GM21390 (cell line): ENCODE data around the gene TXNL4A.
"Not testable (repeated sequence)": the region's sequence is repeated elsewhere in the genome, so short reads cannot be mapped to it uniquely, and the experiment has no call there.

Experiments
- ATAC-seq: cut with Tn5 transposase; IDR thresholded peaks from one replicate; pipeline ENCODE4 v1.9.1; 2021; ENCODE audit not compliant: unreplicated experiment

The TXNL4A gene, protein sequence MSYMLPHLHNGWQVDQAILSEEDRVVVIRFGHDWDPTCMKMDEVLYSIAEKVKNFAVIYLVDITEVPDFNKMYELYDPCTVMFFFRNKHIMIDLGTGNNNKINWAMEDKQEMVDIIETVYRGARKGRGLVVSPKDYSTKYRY

DNA sequence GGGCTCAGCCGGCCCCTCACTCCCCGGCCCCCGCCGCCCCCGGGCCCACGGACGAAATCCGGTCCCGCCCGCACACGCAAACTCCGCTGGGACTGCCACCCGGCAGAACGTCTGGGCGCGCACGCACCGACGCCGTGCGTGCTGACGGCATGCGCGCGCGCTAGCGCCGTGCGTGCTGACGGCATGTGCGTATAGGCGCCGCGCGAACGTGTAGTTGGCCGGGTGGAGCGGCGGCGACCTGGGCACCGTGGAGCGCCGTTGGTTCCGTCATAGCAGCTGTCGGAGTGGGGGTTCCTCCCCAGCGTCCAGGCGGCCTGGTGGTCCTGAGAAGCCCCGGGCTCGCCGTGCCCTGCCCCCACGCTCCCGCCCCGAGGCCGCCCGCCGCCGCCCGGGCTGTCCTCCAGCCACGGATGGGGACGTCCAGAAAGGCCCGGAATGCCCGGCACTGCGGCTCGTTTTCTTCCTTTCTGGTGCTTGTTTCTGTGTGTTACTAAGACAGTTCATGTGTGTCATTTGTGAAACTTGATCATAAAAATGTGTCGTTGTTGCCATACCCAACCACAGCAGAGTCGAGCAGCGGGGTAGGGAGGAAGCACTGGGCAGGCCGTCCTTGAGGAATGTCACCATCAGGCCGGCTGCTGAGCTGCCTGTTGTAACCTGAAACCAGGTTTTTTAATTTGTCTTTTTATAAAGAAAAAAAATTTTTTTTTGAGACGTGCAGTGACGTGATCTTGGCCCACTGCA, at the start of gene TXNL4A:
TSS of gene TXNL4A (minus strand) at position 113 of the 744 bp plus-strand sequence. CDS start 171 bp downstream, outside the sequence.
- peak; percentile 97 for ATAC-seq

DNA sequence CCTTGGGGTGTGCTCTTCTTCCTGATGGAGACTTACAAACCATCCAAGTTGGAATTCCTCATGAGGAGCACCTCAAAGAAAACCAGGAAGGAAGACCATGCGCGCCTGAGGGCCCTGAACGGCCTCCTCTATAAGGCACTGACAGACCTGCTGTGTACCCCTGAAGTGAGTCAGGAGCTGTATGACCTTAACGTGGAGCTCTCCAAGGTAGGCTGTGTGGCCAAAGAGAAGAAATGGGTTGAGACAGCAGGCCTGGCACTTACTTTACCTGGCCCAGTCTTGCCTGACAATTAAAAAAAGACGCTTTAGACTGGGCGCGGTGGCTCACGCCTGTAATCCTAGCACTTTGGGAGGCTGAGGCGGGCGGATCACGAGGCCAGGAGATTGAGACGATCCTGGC, 48.9 kb upstream of the TXNL4A start:
- no peak for ATAC-seq

DNA sequence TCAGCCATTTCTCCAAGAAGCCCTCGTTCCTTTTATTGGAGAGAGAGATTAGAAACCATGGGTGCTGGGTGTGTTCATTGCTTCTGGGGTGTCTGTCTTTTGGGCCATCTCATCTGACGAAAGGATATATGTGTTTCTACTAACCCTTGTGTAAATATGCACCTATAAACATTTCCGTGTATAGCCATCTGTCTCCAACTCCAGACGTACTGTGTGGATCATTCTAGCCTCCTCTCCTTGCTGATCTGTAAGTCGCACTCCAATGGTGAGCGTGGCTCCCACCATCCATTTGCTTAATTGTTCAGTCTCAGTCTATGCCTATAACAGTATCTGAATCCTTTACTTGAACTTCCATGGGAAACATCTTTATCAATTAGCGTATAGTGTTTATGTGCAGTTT, 47.6 kb upstream of the TXNL4A start:
- ATAC-seq, result no peak

DNA sequence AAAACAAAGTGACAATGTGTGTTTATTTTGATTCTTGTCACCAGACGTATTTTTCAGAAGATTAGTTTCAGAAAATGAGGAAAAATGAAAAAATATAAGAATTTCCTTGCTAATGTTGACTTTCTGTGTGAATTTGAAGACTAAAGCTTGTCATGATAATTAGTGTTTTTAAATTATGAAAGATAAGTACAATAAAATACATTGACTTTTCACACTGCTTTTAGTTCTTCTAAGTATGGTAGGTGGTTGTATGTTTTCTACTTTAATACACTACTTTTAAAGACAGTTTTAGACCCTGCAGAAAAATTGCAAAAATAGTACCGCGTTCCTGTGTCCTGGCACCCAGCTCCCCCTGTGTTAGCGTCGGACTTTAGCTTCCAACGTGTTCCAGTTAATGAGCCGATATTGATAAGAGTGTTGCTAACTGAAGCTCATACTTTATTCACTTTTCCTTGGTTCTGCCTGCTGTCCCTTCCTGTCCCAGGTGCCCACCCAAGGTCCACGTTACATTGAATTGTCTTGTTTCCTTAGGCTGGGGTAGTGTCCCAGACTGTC, 46.6 kb upstream of the TXNL4A start:
- no peak for ATAC-seq

DNA sequence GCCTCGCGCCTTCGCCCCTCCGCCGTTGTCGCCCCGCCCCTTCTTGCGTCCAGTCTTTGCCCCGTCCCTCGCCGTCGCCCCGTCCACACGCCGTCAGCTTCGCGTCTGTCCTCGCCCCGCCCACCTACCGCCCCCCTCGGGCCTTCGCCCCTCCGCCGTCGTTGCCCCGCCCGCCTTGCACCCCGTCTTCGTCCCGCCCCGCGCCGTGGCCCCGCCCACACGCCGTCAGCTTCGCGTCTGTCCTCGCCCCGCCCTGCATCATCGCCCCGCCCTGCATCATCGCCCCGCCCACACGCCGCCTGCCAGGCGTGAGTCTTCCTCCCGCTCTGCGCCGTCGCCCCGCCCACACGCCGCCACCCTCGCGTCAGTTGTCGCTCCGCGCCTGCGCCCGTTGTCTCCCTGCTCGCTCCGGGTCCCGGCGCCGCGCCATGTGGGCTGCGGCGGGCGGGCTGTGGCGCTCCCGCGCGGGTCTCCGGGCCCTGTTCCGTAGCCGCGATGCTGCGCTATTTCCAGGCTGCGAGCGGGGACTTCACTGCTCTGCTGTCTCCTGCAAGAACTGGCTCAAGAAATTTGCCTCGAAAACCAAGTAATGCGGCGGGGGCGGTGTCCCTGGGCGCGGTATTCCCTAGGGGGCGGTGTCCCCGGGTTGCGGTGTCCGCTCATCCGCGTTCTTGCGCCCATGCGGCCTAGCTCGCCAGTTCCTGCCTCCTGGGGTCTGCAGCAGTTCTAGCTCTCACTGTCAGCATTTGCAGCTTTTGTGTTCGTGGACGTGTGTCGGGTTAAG, 45.9 kb upstream of the TXNL4A start, which contains the start of gene RBFA:
TSS of gene RBFA (plus strand) at position 367 of the 784 bp plus-strand sequence. CDS start at position 429, 62 bp downstream.
- peak; percentile 76 for ATAC-seq

DNA sequence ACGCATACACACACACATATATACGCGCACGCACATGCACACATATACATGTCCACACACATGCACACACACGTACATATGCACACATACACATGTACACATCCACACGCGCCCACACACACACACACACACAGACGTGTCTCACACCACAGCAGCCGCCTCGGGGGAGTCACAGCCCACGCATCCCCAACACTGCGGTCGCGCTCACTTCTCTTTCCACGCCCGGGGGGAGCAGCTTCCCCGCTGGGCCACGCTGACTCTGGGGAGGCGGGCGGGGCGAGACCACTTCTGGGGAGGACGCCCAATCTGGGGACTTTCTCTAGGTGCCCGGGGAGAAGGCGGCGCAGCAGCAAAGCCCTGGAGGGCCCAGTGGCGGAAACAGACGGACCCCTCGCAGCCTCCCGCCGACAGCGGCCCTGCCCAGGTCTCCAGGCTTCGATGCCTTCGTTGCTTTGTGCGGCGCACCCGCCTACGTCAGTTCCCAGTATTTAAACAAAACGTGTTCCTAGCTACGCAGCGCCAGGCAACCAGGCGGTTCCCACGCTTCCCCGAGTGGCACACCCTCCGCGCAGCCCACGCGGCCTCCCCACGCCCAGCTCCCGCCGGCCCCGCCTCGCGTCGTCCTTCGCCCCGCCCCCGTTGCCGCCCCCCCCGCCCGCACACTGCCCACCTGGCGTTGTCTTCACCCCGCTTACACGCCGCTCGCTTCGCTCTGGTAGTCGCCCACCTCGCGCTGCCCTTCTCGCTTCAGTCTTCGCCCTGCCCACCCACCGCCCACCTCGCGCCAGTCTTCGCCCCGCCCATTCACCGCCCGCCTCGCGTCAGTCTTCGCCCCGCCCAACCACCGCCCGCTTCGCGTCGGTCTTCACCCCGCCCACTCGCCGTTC, 45.1 kb upstream of the TXNL4A start:
- no peak for ATAC-seq

DNA sequence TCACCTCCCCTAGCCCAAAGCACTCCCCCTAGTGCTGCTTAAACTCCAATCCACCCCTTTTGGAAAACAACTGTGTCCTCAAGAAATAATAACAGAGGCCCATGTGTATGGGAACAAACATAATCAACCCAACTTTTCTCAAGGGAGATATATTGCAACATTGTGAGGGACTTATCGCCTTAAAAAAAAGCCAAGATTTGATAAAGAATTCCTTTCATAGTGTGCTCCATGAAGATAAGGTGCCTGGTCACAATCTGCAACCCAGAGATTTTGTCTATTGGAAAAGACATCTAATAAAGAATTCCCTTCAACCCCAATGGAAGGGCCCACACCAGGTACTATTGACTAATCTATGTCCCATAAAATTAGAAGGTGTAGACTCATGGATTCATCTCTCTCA, 41.3 kb upstream of the TXNL4A start:
- no peak for ATAC-seq

DNA sequence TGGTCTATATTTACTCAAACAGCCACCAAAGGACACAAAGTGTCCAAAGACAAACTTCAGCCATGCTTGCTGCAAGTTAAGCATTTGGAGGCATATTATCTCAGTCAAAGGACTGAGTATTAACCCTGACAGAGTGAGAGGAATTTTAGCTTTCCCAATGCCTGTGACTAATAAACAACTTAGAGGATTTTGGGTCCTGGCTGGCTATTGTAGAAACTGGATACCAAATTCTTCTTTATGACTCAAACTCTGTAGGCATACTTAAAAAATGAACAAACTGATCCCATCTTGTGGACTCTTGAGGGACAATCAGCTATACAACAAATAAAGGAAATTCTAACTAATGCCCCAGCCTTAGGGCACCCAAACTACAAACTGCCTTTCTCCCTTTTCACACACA, 39.4 kb upstream of the TXNL4A start:
- not testable (repeated sequence) for ATAC-seq

DNA sequence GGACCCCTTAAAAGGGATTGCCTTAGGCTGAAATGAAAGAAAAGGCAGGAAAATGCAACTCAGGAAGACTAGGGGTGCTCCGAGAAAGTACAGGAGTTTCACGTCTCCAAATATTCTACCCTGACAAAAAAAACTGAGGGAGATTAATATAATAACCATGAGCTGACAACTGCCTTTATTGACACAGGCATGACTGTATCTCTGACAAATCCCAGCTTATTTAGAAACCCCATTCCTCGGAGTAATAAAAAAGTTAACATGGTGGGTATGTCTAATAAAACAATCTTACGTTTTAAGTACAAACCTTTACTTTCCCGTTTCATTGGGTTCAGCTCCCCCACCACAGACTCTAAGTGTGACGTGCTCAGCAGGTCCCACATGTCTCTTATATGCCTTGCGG, 38.0 kb upstream of the TXNL4A start:
- ATAC-seq, result no peak

DNA sequence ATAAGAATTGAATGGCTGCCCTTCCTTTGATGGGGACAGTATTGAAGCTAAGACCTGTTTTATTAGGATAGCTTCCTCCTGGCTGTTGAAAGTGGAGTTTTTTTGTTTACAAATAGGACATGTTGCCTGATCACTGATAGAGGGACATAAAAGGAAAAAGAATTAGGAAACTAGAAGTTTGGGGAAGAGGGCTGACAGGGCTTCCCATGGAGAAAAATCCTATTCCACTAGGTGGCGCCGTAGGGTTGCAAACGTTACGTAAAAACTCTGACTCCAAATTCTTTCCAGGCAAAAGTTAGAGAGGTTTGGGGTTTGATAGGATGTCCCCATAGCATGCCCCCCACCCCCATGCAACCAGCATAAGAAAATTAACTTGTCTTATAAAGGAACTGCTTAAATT, 34.8 kb upstream of the TXNL4A start:
- no peak for ATAC-seq

DNA sequence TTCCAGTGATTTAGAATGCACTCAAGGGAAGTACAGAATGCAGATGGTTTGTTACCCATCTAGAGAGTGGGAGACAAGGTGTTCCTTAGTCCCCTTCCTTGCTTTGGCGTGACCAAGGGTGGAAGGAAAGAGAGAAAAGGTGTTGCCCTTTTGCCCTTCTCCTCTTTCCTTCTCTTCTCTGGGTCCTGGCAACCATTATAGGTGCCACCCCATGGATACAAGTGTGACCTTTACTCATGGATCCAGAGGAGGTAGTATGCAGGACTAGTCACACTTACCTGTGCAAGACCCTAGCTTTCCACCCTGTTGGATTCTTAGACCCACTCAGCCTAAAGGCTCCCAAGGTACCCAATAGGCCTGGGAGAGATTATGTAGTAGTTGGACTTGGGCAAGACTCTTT, 34.2 kb upstream of the TXNL4A start:
- no peak for ATAC-seq

DNA sequence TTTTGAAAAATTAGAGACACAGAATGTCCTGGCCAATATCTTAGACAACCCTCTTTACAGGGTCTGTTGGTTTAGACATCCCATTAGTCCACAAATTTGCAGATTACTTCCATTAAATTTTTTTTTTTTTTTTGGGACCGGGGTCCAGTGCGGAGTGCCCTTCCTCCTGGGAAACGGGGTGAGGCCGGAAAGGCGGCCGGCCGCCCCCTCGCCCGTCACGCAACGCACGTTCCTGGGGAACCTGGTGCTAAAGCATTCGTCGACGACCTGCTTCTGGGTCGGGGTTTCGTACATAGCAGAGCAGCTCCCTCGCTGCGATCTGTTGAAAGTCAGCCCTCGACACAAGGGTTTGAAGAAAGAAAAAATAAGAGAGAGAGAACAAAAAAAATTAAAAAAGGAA, 24.4 kb upstream of the TXNL4A start:
- no peak for ATAC-seq

DNA sequence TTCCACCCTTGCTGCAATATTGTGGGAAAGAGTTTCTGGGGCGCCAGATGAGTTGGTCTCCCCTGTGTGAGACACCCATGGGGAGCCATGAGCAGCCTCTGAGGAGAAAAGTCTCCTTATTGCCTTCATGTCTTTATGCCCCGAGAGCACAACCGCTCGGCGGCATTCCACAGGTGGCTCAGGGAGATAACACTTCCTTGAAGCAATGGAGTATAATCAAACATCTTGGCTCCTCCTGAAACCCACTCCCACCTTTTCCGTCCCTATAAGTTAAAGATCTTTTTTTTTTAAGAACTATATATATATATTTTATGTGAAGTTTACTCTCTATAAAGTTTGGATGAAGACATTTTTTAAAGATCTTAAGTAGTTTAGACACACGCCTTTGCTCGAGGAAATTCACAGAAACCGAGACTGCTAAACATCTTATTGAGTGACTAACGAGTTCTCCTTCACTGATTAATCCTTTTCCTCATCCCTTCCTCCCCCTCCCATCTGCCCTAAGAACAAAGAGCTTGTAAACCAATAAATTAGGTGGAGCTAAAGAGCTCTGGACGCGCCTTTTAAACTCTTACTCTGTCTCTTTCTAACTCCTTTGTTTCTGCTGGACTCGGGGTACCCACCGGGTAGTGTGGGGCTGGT, 23.3 kb upstream of the TXNL4A start:
- not testable (repeated sequence) for ATAC-seq

DNA sequence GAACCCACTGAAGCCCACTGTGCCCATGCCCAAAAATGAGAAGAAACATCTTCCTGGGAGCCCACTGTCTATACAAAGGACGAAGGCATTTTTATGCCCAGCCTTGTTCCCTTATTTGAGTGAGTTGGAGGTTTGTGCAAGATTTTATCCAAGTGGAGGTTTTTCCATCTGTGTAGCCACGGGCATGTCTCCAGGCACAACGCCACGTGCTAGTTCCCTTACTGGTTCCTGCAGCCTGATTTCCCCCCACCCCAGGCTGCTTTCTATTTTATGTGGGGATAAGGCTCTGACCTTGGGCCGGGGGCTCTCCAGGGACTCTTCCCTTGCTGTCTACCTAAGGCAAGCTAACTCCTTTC, 22.2 kb upstream of the TXNL4A start:
- ATAC-seq, result no peak

DNA sequence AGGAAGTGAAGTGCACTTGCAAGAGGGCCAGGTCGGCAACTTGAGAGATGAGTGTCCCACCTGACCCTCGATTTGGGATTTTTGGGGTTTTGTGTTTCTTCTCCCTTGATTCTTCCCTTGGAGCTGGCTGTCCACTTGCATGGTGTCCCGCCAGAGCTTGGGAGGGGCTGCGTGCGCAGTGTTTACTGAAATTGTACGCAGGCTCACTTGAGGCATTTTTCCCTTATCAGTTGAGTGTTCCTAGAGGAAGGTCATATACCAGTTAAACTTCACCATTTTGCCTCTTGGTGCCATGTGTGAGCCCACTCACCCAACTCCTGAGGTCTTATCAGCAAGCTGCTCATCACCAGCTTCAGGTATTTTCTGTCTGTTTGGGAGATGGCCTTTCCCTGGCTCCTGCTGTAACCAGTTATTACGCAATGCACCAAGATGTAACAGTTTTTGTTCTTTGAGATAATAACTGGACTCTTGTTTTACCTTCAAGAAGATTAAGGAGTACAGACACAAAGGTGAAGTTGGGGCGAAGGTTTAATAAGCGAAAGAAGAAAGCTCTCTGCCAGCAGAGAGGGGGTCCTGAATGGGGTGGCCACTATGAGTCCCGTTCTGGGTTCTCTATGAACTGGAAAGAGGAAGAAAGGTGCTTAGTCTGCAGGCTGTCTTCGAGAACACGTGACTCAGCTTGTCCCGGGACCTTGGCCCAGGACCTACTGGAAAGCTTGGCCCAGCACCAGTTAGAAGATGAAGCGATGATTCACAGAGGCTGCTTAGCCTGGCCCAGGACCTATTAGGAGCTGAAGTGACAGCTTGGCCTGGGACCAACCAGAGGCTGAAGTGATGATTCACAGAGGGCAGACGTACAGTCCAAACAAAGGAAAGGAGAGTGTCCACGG, 21.5 kb upstream of the TXNL4A start:
- no peak for ATAC-seq

DNA sequence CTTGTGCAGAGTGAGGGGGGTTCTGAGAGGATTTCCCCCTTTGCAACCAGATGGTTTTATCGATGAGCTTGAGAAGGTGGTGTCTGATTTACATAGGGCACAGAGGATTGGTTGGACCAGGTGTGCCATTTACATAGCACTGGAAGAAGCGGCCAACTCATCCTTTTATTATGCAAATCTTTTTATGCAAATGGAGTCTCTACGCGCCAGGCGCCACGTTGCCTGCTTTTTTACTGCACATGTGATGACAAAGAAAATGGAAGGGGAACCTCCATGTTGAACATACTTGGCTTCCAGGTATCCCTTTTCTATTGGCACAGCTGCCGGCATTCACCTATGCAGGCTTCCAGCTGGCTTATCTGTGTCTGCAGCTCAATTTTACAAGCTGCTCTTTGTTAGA, 18.4 kb upstream of the TXNL4A start:
- ATAC-seq, result no peak

DNA sequence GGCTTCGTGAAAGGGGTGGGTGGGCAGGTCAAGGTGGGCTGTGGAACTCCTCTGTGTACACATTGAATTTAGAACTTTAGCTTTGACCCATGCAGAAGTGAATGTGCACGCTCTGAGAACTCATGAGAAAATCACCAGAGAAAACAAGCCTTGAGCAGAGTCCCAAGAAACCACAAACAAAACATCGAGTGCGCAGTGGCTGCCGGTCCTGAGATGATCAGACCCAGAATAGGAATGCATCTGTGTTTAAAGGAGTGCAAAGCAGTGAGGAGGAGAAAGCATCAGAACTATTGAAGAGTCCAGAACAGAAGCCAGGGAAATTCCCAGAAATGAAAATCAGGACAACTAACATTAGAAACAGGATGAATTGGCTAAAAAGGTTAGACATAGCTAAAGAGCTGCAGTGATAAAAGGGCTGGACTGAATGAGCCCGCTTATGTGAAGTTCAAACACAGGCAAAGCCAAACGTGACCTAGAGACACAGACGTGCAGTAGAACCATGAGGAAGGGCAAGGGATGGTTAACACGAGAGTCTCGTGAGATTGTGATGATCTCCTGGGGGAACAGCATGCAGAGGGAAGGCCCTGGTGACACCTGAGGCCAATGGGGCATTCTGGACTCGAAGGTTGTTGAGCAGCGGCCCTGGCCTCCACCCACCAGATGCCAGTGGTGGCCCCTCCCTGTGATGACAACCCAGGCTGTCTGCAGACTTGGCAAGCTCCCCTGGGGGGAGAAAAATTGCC, 16.4 kb upstream of the TXNL4A start:
- no peak for ATAC-seq

DNA sequence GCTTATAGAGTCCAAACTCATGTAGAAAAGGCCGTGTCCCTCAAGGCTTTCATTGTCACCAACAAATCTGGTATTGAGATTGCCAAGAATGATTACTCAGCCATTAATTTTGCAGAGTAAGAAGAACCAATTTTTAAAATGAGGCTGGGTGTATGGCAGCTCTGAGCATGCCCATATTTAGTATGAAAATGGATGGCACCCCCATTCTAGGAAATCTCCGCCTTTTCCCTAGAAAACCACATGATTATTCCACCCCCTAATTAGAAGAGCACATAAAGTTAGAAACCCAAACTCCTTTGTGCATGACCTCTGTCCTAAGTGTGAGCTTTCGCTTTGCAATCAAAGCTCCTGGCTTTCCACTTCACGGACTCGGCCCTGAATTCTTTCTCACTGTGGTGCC, 14.1 kb upstream of the TXNL4A start:
- ATAC-seq, result no peak

DNA sequence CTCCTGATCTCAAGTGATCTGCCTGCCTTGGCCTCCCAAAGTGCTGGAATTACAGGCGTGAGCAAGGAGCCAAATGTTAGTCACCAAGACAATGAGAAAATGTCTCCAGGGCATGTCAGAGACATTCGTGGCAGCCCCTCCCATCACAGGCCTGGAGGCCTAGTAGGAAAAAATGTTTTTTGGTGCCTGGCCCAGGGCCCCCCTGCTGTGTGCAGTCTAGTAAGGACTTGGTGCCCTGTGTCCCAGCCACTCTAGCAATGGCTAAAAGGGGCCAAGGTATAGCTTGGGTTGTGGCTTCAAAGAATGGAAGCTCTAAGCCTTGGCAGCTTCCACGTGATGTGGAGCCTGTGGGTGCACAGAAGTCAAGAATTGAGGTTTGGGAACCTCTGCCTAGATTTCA, 12.5 kb upstream of the TXNL4A start:
- ATAC-seq, result no peak
